ENCODE measurements around the gene LTB4R2.

DNA sequence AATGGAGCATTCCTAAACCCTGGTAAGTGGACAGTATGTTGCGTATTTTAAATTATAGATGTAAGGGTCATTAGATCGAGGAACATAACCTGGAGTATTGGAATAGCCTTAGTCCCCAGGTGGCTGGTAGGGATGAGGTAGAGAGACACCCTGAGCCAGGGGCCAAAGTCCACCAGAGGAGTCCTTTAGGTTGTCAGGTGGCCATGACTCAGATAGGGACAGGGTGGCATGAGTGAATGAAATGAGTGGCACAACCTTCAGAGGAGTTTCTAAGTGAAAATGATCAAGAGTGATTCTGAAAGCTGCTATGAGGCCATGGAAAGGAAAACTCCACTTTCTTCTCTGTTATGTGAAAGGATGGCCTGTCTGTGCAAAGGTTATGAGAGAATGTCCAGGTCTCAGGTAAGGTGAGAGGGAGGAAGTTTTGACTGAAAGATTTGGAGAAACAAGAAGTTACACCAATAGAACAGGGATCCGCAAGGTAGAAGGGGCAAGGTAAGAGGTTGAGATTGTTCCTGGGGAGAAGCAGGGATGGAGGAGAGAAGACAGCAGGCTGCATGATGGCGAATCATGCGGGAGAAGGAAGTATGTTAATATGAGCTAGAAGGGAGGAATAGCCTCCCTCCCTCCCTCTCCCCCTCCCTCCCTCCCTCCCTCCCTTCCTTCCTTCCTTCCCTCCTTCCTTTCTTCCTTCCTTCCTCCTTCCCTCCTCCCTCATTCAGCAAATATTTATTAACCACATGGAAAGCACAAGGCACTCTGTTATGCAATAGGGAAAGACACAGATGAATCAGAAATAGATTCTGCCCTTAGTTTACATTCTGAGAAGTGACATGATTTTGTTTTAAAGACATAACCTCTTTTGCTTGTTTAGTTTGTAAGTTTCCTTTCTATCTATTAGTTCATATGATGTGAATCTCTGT lies 43.9 kb downstream of the LTB4R2 start:
- TF ChIP-seq, protein P1, sequence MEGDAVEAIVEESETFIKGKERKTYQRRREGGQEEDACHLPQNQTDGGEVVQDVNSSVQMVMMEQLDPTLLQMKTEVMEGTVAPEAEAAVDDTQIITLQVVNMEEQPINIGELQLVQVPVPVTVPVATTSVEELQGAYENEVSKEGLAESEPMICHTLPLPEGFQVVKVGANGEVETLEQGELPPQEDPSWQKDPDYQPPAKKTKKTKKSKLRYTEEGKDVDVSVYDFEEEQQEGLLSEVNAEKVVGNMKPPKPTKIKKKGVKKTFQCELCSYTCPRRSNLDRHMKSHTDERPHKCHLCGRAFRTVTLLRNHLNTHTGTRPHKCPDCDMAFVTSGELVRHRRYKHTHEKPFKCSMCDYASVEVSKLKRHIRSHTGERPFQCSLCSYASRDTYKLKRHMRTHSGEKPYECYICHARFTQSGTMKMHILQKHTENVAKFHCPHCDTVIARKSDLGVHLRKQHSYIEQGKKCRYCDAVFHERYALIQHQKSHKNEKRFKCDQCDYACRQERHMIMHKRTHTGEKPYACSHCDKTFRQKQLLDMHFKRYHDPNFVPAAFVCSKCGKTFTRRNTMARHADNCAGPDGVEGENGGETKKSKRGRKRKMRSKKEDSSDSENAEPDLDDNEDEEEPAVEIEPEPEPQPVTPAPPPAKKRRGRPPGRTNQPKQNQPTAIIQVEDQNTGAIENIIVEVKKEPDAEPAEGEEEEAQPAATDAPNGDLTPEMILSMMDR (IDR thresholded peaks at IDR 0.05), result no peak
- no peak for TF ChIP-seq POLR2A (IDR thresholded peaks at IDR 0.05)

Measured in prostate gland (tissue), 2 donors.